ENCODE data around the gene SGK1. TPM values are rescaled to one million over a fixed set of nuclear protein-coding genes. Genes with fewer than 3 reads are reported as not detected.
"Not testable (repeated sequence)": the region's sequence is repeated elsewhere in the genome, so short reads cannot be mapped to it uniquely, and the experiment has no call there.

The SGK1 gene
- total RNA-seq, 1 donor from 2014 or later, result 6.3 TPM

DNA sequence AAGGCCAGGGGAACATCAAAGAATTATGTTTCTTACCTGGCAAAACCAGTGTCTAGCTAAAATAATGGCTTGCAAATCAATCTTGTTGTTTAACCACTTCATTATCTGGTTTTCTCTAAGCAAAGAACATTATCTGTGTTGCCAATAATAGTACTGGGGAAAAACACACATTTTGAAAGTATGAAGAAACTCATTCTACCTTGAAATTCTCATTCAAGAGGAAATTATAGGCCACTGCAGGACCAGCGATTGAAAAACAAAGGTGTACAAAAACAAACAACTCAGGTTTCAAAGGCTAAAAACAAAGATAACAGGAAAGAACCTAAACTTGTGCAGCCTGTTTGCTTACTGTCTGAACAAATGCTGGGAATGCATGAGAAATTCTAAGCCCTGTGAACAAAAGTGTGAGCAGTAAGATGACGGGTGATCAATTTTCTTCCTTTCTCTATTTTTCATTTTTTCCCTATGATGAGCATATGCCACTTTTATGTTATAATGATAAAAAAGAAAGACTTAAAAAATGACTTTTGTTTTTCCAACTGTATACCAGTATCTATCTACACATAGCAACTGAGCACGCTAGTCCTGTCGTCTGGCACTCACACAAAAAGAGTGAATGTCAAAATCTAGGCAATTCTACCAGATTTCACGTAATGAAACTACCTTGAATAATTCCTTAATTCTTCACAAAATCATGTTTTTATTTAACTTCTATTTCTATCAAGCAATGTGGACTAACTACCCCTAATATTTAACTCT lies 117.9 kb downstream of the SGK1 start:
- no peak overlapping the region for H3K27ac Mint-ChIP-seq (ENCODE audit: unreplicated experiment)
- peaks cover 2% of the 10 kb centered on the region for H3K9me3 Mint-ChIP-seq (ENCODE audit: unreplicated experiment)
- TF ChIP-seq, protein P1, sequence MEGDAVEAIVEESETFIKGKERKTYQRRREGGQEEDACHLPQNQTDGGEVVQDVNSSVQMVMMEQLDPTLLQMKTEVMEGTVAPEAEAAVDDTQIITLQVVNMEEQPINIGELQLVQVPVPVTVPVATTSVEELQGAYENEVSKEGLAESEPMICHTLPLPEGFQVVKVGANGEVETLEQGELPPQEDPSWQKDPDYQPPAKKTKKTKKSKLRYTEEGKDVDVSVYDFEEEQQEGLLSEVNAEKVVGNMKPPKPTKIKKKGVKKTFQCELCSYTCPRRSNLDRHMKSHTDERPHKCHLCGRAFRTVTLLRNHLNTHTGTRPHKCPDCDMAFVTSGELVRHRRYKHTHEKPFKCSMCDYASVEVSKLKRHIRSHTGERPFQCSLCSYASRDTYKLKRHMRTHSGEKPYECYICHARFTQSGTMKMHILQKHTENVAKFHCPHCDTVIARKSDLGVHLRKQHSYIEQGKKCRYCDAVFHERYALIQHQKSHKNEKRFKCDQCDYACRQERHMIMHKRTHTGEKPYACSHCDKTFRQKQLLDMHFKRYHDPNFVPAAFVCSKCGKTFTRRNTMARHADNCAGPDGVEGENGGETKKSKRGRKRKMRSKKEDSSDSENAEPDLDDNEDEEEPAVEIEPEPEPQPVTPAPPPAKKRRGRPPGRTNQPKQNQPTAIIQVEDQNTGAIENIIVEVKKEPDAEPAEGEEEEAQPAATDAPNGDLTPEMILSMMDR (IDR thresholded peaks at IDR 0.05; ENCODE audit: partially characterized antibody, unreplicated experiment), result no peak
- DNase-seq, result no peak
- no peaks in the 10 kb centered on the region for H3K4me1 Mint-ChIP-seq (ENCODE audit: low read depth, unreplicated experiment)
- no peak overlapping the region for H3K4me3 Mint-ChIP-seq (ENCODE audit: unreplicated experiment)
- no peaks in the 10 kb centered on the region for H3K27me3 Mint-ChIP-seq (ENCODE audit: unreplicated experiment)
- no peaks in the 10 kb centered on the region for H3K36me3 Mint-ChIP-seq (ENCODE audit: unreplicated experiment)

GRCh38 chr6:134198093-134198492 lies 119.8 kb downstream of the SGK1 start:
- no peak for DNase-seq
- Mint-ChIP-seq H3K36me3 (ENCODE audit: unreplicated experiment) (no peaks in the 10 kb centered on the region), H3K9me3 (ENCODE audit: unreplicated experiment) (peaks cover under 1% of the 10 kb centered on the region), H3K27me3 (ENCODE audit: unreplicated experiment) (no peaks in the 10 kb centered on the region), H3K27ac (ENCODE audit: unreplicated experiment) (no peak overlapping the region), H3K4me3 (ENCODE audit: unreplicated experiment) (no peak overlapping the region), H3K4me1 (ENCODE audit: low read depth, unreplicated experiment) (no peaks in the 10 kb centered on the region)
- TF ChIP-seq, protein P1 (IDR thresholded peaks at IDR 0.05; ENCODE audit: partially characterized antibody, unreplicated experiment), result no peak

GRCh38 chr6:134197685-134198084 lies 120.2 kb downstream of the SGK1 start:
- H3K27ac Mint-ChIP-seq (ENCODE audit: unreplicated experiment); H3K36me3 Mint-ChIP-seq (ENCODE audit: unreplicated experiment); H3K9me3 Mint-ChIP-seq (ENCODE audit: unreplicated experiment); H3K4me3 Mint-ChIP-seq (ENCODE audit: unreplicated experiment); H3K27me3 Mint-ChIP-seq (ENCODE audit: unreplicated experiment); DNase-seq; H3K4me1 Mint-ChIP-seq (ENCODE audit: low read depth, unreplicated experiment): not testable (repeated sequence)

DNA sequence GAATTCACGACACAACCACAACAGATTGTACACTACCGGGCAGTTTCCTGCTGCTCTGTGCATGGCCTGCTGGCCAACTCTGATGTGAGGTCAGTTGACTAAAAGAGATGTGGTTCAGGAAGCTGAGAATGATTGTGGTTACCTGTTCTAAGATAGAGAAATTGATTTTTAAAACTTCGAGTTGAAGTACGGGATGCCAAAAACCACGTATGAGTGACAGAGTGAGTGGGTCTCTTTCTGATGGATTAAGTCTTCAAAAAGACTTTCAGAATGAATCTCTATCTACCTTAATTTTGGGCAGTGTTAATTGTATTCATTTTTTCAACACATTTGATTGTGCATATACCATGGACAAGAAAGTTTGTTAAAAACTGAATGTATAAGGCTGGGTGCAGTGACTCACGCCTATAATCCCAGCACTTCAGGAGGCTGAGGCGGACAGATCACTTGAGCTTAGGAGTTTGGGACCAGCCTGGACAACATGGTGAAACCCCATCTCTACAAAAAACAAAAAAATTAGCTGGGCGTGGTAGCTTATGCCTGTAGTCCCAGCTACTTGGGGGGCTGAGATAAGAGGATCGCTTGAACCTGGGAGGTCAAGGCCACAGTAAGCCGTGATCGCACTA lies 121.2 kb downstream of the SGK1 start:
- H3K4me1 Mint-ChIP-seq (ENCODE audit: low read depth, unreplicated experiment), result no peaks in the 10 kb centered on the region
- no peak overlapping the region for H3K4me3 Mint-ChIP-seq (ENCODE audit: unreplicated experiment)
- TF ChIP-seq, protein P1 (IDR thresholded peaks at IDR 0.05; ENCODE audit: partially characterized antibody, unreplicated experiment), result no peak
- H3K36me3 Mint-ChIP-seq (ENCODE audit: unreplicated experiment), result no peaks in the 10 kb centered on the region
- no peaks in the 10 kb centered on the region for H3K27me3 Mint-ChIP-seq (ENCODE audit: unreplicated experiment)
- H3K9me3 Mint-ChIP-seq (ENCODE audit: unreplicated experiment), result no peaks in the 10 kb centered on the region
- H3K27ac Mint-ChIP-seq (ENCODE audit: unreplicated experiment), result no peak overlapping the region
- no peak for DNase-seq

GRCh38 chr6:134195985-134196384 lies 121.9 kb downstream of the SGK1 start:
- no peak for DNase-seq
- Mint-ChIP-seq H3K4me3 (ENCODE audit: unreplicated experiment) (no peak overlapping the region), H3K36me3 (ENCODE audit: unreplicated experiment) (no peaks in the 10 kb centered on the region), H3K27ac (ENCODE audit: unreplicated experiment) (no peak overlapping the region), H3K27me3 (ENCODE audit: unreplicated experiment) (no peaks in the 10 kb centered on the region), H3K4me1 (ENCODE audit: low read depth, unreplicated experiment) (no peaks in the 10 kb centered on the region), H3K9me3 (ENCODE audit: unreplicated experiment) (no peaks in the 10 kb centered on the region)
- TF ChIP-seq, protein P1 (IDR thresholded peaks at IDR 0.05; ENCODE audit: partially characterized antibody, unreplicated experiment), result no peak
